GM21526 (cell line): ENCODE measurements around the gene DES.
"Not testable (repeated sequence)": the region's sequence is repeated elsewhere in the genome, so short reads cannot be mapped to it uniquely, and the experiment has no call there.

Source experiments
- ATAC-seq: cut with Tn5 transposase; IDR thresholded peaks from one replicate; pipeline ENCODE4 v1.9.1; 2021; ENCODE audit warnings: moderate library complexity; ENCODE audit not compliant: unreplicated experiment, low FRiP score

The DES gene

GRCh38 chr2:219399716-219400478 is 18.3 kb upstream of the DES start:
- no peak for ATAC-seq

GRCh38 chr2:219400562-219400961 is 17.6 kb upstream of the DES start:
- no peak for ATAC-seq

GRCh38 chr2:219401606-219402005 is 16.6 kb upstream of the DES start:
- ATAC-seq, result no peak

GRCh38 chr2:219402665-219403515 is 15.3 kb upstream of the DES start:
- peak; percentile 58 for ATAC-seq

GRCh38 chr2:219403861-219404260 is 14.3 kb upstream of the DES start:
- ATAC-seq, result no peak

- ATAC-seq, result no peak
These were observed 13.8 kb upstream of the DES start for GRCh38 chr2:219404291-219404910.

GRCh38 chr2:219404954-219405353 is 13.2 kb upstream of the DES start:
- no peak for ATAC-seq

- no peak for ATAC-seq
These were observed 12.7 kb upstream of the DES start for GRCh38 chr2:219405451-219405850.

GRCh38 chr2:219405958-219406860 is 12.0 kb upstream of the DES start:
- ATAC-seq, result no peak

- no peak for ATAC-seq
These were observed 11.3 kb upstream of the DES start for GRCh38 chr2:219406861-219407230.

- ATAC-seq, result not testable (repeated sequence)
These were observed 10.8 kb upstream of the DES start for GRCh38 chr2:219407343-219407742.

GRCh38 chr2:219408204-219408603 is 10.0 kb upstream of the DES start:
- no peak for ATAC-seq

GRCh38 chr2:219408631-219409030 is 9.5 kb upstream of the DES start:
- ATAC-seq, result no peak

- no peak for ATAC-seq
These were observed 8.6 kb upstream of the DES start for GRCh38 chr2:219409619-219410018.

GRCh38 chr2:219410390-219410789 is 7.8 kb upstream of the DES start:
- no peak for ATAC-seq

GRCh38 chr2:219414857-219415256 is 3.3 kb upstream of the DES start:
- no peak for ATAC-seq

GRCh38 chr2:219415580-219416234 is 2.5 kb upstream of the DES start:
- ATAC-seq, result no peak

- no peak for ATAC-seq
These were observed 2.0 kb upstream of the DES start for GRCh38 chr2:219416235-219416602.

GRCh38 chr2:219416938-219417337 is 1.2 kb upstream of the DES start:
- no peak for ATAC-seq

GRCh38 chr2:219417374-219417773 is 803 bp upstream of the DES start:
- ATAC-seq, result no peak
